ENCODE results near the gene CNTNAP5. TPM values are rescaled to one million over a fixed set of nuclear protein-coding genes. Genes with fewer than 3 reads are reported as not detected.

CNTNAP5 gene
- total RNA-seq, 2 experiments from 2014 or later, result not detected

DNA sequence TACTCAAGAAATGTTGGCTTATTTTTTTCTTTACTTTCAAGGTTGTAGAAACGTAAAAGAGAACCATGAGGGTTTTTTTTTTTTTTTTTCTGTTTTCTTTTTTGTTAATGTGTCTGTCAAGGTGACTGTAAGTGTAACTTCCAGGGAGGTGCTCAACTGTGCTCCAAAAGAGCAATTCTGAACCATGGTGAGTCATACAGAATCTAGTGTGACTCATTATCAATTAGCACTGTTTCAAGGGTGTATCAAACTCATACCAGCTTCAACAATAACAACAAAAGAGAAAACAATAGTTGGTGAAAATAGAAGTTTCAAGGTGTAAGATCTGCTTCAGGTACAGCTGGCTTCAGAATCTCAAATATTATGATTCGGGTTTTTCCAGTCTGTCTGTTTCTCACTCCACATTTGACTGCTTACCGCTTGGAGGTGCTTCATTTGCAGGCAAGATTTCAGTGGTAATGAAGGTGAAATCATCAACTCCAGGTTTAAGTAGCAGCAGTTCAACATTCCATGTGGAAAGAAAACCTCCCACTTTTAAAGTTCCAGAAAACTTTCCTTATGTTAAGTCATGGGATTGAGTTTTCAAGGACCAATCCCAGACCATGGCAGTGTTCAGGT lies 850.6 kb downstream of the CNTNAP5 start:
- Mint-ChIP-seq H3K27ac (no peak overlapping the region), H3K36me3 (ENCODE audit: low read depth) (no peaks in the 10 kb centered on the region), H3K9me3 (no peaks in the 10 kb centered on the region), H3K4me1 (ENCODE audit: low read depth) (no peaks in the 10 kb centered on the region), H3K4me3 (no peak overlapping the region), H3K27me3 (ENCODE audit: low read depth) (no peaks in the 10 kb centered on the region)
- no peak for DNase-seq
- intact Hi-C loops (cut with micrococcal nuclease), result no loop called here
- CTCF ChIA-PET, result no interaction called here

DNA sequence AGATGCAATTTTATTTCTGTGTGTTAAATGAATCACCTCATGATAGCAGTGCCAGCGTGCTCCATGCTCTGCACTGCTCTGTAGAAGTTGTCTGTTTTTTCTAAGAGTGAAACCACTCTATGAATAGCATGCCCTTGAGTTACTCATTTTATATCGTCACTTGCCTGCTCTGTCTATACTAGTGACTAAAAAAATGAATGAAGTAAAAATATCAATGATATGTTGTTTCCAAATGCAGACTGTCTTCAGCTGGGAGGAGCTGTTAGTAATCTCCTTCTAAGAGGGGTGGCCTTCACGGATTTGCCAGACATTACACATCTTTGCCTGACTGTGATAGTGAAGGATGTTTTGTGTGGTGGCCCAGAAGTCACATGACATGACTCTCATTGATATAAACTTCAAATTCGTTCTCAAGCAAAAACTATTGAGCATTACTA lies 852.1 kb downstream of the CNTNAP5 start:
- H3K36me3 Mint-ChIP-seq (ENCODE audit: low read depth), result no peaks in the 10 kb centered on the region
- H3K4me1 Mint-ChIP-seq (ENCODE audit: low read depth), result no peaks in the 10 kb centered on the region
- H3K27me3 Mint-ChIP-seq (ENCODE audit: low read depth), result no peaks in the 10 kb centered on the region
- no peak overlapping the region for H3K4me3 Mint-ChIP-seq
- DNase-seq, result no peak
- H3K9me3 Mint-ChIP-seq, result no peaks in the 10 kb centered on the region
- H3K27ac Mint-ChIP-seq, result no peak overlapping the region
- intact Hi-C loops (cut with micrococcal nuclease), result no loop called here
- CTCF ChIA-PET, result no interaction called here

DNA sequence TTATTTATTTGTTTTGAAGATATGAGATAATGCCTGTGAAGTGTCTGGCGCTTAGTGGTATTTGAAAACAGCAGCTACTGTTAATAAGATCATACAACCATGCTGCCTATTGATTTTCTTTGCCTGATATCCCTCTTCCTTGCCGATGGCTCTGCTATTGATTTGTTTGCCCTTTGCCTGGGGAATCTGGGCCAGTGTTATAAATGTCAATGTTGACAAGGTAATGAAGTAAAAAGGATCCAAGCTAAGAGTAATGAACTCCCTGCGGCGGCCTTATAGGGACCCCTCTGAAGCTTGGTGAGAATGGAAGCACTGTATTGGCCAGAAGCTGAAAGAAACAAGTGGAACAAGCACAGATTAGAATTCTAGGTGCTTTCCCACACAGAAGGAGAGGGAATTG lies 854.6 kb downstream of the CNTNAP5 start:
- DNase-seq, result no peak
- H3K4me1 Mint-ChIP-seq (ENCODE audit: low read depth), result no peaks in the 10 kb centered on the region
- H3K27me3 Mint-ChIP-seq (ENCODE audit: low read depth), result no peaks in the 10 kb centered on the region
- H3K9me3 Mint-ChIP-seq, result peaks cover 2% of the 10 kb centered on the region
- H3K27ac Mint-ChIP-seq, result no peak overlapping the region
- H3K36me3 Mint-ChIP-seq (ENCODE audit: low read depth), result no peaks in the 10 kb centered on the region
- intact Hi-C loops (cut with micrococcal nuclease), result no loop called here
- CTCF ChIA-PET, result no interaction called here
- H3K4me3 Mint-ChIP-seq, result no peak overlapping the region

DNA sequence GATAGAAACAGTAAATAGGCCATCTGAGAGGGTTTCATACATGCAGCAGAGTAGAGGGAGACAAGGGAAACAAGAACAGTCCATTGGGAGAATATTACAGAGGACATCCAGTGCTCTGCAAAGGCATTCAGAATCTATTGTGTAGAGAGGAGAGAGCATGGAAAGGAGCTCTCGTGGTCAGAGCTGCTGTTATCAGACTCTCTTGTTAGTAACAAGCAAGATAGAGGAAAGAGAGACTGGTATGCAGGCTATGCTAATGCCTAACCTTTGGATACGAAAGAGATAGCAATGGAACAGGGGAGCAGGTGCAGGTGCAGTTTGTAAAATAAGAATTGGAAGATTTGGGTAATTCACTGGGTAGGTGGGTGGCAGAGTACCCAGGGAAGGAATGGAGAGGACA lies 855.9 kb downstream of the CNTNAP5 start:
- CTCF ChIA-PET, result interaction anchor here (0.6 kb wide), 1 partner anchor 1165 kb away, joined by 3 read pairs; no protein-coding TSS in a partner anchor
- intact Hi-C loops (cut with micrococcal nuclease), result no loop called here
- DNase-seq, result no peak
- H3K9me3 Mint-ChIP-seq, result peaks cover 2% of the 10 kb centered on the region
- no peaks in the 10 kb centered on the region for H3K36me3 Mint-ChIP-seq (ENCODE audit: low read depth)
- no peaks in the 10 kb centered on the region for H3K4me1 Mint-ChIP-seq (ENCODE audit: low read depth)
- H3K4me3 Mint-ChIP-seq, result no peak overlapping the region
- no peaks in the 10 kb centered on the region for H3K27me3 Mint-ChIP-seq (ENCODE audit: low read depth)
- H3K27ac Mint-ChIP-seq, result no peak overlapping the region

DNA sequence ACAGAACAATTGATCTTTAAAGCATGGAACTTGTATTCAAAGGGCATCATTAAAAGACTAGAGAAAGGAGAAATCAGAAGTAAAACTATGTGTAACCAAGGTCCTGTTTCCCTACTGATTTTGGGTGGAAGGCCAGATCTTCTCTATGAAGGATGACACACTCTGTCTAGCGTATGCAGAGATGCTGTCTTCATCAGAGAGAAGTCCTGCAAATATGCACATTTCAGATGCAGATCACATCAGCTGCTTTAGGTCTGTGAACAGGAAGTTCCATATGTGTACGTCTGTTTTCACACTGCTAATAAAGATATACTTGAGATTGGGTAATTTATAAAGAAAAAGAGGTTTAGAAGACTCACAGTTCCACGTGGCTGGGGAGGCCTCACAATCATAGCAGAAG lies 857.3 kb downstream of the CNTNAP5 start:
- Mint-ChIP-seq H3K27ac (no peak overlapping the region), H3K27me3 (ENCODE audit: low read depth) (no peaks in the 10 kb centered on the region), H3K4me1 (ENCODE audit: low read depth) (no peaks in the 10 kb centered on the region), H3K36me3 (ENCODE audit: low read depth) (no peaks in the 10 kb centered on the region), H3K4me3 (no peak overlapping the region), H3K9me3 (peaks cover 2% of the 10 kb centered on the region)
- CTCF ChIA-PET, result no interaction called here
- intact Hi-C loops (cut with micrococcal nuclease), result no loop called here
- DNase-seq, result no peak

DNA sequence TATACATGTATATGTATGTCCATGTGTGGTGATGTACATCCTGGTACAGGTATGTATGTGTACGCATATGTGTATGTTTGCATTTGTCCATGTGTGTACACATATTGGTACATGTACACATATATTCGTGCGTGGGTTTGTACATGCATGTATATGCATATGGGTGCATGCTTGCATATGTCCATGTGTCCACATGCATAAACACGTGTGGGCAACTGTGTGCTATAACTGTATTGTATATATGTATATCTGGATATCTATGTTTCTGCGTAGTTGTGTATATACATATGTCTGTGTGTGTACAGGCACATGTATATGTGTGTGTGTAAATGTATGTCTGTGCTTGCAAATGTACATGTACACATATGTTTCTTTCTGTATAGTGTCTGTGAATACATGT lies 858.5 kb downstream of the CNTNAP5 start:
- Mint-ChIP-seq H3K27ac (no peak overlapping the region), H3K4me3 (no peak overlapping the region), H3K9me3 (peaks cover 5% of the 10 kb centered on the region), H3K36me3 (ENCODE audit: low read depth) (no peaks in the 10 kb centered on the region), H3K27me3 (ENCODE audit: low read depth) (no peaks in the 10 kb centered on the region), H3K4me1 (ENCODE audit: low read depth) (no peaks in the 10 kb centered on the region)
- intact Hi-C loops (cut with micrococcal nuclease), result no loop called here
- no peak for DNase-seq
- CTCF ChIA-PET, result no interaction called here

DNA sequence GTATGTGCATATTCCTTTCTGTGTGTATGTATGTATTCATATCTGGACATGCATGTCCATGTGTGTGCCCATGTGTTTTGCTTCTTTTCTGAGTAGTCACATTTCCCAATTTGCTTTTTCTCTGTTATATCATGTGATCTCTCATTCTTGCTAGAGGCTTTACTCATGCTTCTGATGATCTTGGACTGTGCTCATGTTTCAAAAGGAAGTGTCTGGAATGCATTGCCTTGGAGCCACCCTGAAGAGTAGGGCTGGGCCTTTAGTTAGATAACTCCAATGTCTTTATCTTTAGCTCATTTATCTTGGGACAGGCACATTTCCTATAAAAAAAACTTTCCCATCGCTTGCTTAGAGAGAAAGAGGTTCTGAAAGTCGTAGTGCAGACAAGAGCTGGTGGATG lies 859.2 kb downstream of the CNTNAP5 start:
- Mint-ChIP-seq H3K36me3 (ENCODE audit: low read depth) (no peaks in the 10 kb centered on the region), H3K4me1 (ENCODE audit: low read depth) (no peaks in the 10 kb centered on the region), H3K4me3 (no peak overlapping the region), H3K27ac (no peak overlapping the region), H3K27me3 (ENCODE audit: low read depth) (no peaks in the 10 kb centered on the region), H3K9me3 (peaks cover 5% of the 10 kb centered on the region)
- CTCF ChIA-PET, result no interaction called here
- DNase-seq, result no peak
- intact Hi-C loops (cut with micrococcal nuclease), result no loop called here

DNA sequence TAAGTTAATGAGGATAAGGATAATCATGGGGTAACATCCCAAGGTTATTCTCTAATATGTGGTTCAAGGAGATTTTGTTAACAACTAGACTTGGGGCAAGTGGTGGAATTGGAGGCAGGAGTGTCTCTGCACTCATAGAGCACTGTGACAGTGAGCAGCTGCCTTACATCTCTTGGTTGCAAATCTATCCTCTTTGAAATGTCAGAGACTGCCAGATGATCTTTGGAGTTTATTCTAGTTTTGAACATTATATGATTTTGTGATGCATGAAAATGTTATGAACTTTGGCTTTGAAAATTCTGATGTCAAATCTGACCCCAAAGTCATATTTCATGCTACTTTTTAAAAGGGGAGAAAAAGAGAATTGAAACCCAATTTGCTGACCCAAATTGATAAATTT lies 861.1 kb downstream of the CNTNAP5 start:
- Mint-ChIP-seq H3K36me3 (ENCODE audit: low read depth) (no peaks in the 10 kb centered on the region), H3K4me1 (ENCODE audit: low read depth) (no peaks in the 10 kb centered on the region), H3K27me3 (ENCODE audit: low read depth) (no peaks in the 10 kb centered on the region), H3K27ac (no peak overlapping the region), H3K4me3 (no peak overlapping the region), H3K9me3 (peaks cover 5% of the 10 kb centered on the region)
- intact Hi-C loops (cut with micrococcal nuclease), result no loop called here
- no peak for DNase-seq
- CTCF ChIA-PET, result no interaction called here

DNA sequence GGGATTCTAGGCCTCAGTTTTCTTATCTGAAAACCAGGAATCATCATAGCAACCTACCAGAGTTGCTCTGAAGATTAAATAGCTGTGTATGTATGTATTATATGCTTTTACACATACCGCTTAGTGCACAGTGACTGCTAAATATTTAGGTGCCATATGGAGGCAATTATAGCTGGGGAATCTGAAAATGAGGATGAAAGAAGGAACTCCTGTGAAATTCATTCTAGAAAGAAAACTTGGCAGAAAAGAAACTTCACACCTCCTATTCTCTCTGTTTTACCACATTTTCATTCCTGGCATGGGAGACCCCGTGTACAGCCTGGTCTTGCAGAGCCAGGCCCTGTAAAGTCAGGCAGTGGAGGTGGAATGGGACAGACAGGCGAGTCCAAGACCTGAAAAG lies 862.4 kb downstream of the CNTNAP5 start:
- Mint-ChIP-seq H3K4me3 (no peak overlapping the region), H3K27ac (no peak overlapping the region), H3K36me3 (ENCODE audit: low read depth) (no peaks in the 10 kb centered on the region), H3K4me1 (ENCODE audit: low read depth) (no peaks in the 10 kb centered on the region), H3K27me3 (ENCODE audit: low read depth) (no peaks in the 10 kb centered on the region), H3K9me3 (peaks cover 5% of the 10 kb centered on the region)
- intact Hi-C loops (cut with micrococcal nuclease), result no loop called here
- CTCF ChIA-PET, result no interaction called here
- no peak for DNase-seq

DNA sequence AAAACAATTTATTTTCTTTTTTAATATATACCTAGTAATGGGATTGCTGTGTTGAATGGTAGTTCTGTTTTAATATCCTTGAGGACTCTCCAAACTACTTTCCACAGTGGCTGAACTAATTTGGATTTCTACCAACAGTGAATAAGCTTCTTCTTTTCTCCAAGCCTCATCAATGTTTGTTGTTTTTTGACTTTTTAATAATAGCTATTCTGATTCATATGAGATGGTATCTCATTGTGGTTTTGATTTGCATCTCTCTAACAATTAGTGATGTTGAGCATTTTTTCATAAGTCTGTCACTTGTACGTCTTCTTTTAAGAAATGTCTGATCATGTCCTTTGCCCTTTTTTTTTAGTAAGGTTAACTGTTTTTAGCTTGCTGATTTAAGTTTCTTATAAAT lies 863.3 kb downstream of the CNTNAP5 start:
- DNase-seq, result no peak
- H3K27ac Mint-ChIP-seq, result no peak overlapping the region
- no peaks in the 10 kb centered on the region for H3K36me3 Mint-ChIP-seq (ENCODE audit: low read depth)
- CTCF ChIA-PET, result no interaction called here
- intact Hi-C loops (cut with micrococcal nuclease), result no loop called here
- peaks cover 5% of the 10 kb centered on the region for H3K9me3 Mint-ChIP-seq
- no peaks in the 10 kb centered on the region for H3K27me3 Mint-ChIP-seq (ENCODE audit: low read depth)
- no peak overlapping the region for H3K4me3 Mint-ChIP-seq
- no peaks in the 10 kb centered on the region for H3K4me1 Mint-ChIP-seq (ENCODE audit: low read depth)

DNA sequence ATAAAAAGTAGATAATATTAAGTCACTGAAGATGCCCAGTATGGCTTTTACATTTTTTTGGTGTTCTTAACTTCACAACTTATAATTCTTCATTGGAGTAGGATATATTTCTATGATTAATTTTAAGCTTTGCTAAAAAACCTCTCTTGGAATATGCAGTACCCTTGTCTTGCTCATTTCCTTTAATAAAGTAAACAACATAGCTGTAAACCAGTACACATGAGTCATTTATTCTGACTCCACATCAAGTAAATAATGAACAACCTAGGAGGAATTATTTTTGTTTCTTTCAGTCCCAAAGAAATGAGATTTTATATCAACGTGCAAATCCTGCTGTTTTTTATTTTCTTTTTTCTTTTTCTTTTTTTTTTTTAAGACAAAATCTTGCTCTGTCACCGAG lies 869.1 kb downstream of the CNTNAP5 start:
- Mint-ChIP-seq H3K27ac (no peak overlapping the region), H3K4me3 (no peak overlapping the region), H3K9me3 (no peaks in the 10 kb centered on the region), H3K27me3 (ENCODE audit: low read depth) (no peaks in the 10 kb centered on the region), H3K4me1 (ENCODE audit: low read depth) (no peaks in the 10 kb centered on the region), H3K36me3 (ENCODE audit: low read depth) (no peaks in the 10 kb centered on the region)
- intact Hi-C loops (cut with micrococcal nuclease), result no loop called here
- no peak for DNase-seq
- CTCF ChIA-PET, result no interaction called here

DNA sequence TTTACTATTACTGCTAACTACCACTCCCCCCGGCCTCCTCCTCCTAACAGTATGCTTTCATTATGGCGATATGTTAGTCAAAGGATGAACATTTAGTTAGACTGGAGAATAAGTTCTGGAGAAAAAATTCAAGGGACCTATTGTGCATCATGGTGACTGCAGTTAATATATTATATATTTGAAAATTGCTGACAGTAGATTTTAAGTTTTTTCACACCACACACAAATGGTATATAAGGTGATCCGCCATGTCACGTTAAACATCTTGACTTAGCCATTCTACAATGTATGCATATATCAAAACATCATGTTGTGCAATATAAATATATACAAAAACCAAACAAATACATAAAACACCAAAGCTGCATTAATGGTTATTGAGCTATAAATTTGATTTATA lies 873.7 kb downstream of the CNTNAP5 start:
- no peak for DNase-seq
- CTCF ChIA-PET, result no interaction called here
- Mint-ChIP-seq H3K9me3 (no peaks in the 10 kb centered on the region), H3K4me1 (ENCODE audit: low read depth) (no peaks in the 10 kb centered on the region), H3K27me3 (ENCODE audit: low read depth) (no peaks in the 10 kb centered on the region), H3K4me3 (no peak overlapping the region), H3K36me3 (ENCODE audit: low read depth) (no peaks in the 10 kb centered on the region), H3K27ac (no peak overlapping the region)
- intact Hi-C loops (cut with micrococcal nuclease), result no loop called here

DNA sequence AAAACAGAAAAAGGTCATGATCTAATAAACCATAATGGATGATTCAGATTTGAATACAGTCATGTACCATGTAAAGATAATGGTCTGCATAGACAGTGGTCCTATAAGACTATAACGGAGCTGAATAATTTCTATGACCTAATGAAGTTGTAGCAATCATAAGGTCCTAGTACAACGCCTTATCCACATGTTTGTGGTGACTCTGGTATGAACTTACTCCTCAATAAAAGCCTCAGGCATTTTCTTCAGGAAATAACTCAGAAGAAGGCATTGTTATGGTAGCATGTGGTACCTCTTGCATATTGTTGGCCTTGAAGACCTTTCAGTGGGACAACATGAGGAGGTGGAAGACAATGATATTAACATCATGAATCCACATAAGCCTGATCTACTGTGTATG lies 883.3 kb downstream of the CNTNAP5 start:
- Mint-ChIP-seq H3K27me3 (ENCODE audit: low read depth) (no peaks in the 10 kb centered on the region), H3K9me3 (no peaks in the 10 kb centered on the region), H3K36me3 (ENCODE audit: low read depth) (no peaks in the 10 kb centered on the region), H3K4me1 (ENCODE audit: low read depth) (no peaks in the 10 kb centered on the region), H3K4me3 (no peak overlapping the region), H3K27ac (no peak overlapping the region)
- intact Hi-C loops (cut with micrococcal nuclease), result no loop called here
- DNase-seq, result no peak
- CTCF ChIA-PET, result no interaction called here

DNA sequence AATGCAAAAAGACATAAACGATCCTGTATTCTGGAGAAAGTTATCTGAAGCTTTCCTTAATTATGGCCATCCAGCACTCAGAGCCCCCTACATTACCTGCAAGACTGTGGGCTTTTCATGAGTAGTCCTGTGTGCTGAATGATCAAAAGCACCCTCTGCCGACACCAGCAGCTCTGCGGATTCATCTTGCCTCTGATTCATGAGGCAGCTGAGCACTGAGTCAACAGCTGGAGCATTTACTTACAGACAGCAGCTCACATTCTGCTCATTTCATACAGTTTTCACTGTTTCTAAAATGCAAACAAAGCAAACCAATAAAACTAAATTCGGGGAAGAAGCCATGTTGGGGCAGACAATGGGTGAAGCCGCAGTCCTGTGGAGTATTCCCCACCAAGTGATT lies 886.5 kb downstream of the CNTNAP5 start:
- CTCF ChIA-PET, result no interaction called here
- Mint-ChIP-seq H3K9me3 (peaks cover 1% of the 10 kb centered on the region), H3K27ac (no peak overlapping the region), H3K27me3 (ENCODE audit: low read depth) (no peaks in the 10 kb centered on the region), H3K36me3 (ENCODE audit: low read depth) (no peaks in the 10 kb centered on the region), H3K4me1 (ENCODE audit: low read depth) (no peaks in the 10 kb centered on the region), H3K4me3 (no peak overlapping the region)
- intact Hi-C loops (cut with micrococcal nuclease), result no loop called here
- DNase-seq, result no peak
